Right atrium auricular region (tissue), 2 donors: Measurements from ENCODE around the gene NALF2. TPM values are rescaled to one million over a fixed set of nuclear protein-coding genes. Genes with fewer than 3 reads are reported as not detected.

Experiments used
- DNase-seq: peaks from one replicate; pipeline ENCODE4 v3.0.0-alpha.2; 2019; ENCODE audit warnings: low spot score
- H3K27ac ChIP-seq, 2 donors: fragments of 200-600 bp; sonication (generic); 1 replicate in 1 of 2; 2 replicates in 1 of 2; pipeline ENCODE4 v1.5.1; 2016 to 2019
- H3K27me3 ChIP-seq, 2 donors: fragments of 200-600 bp; sonication (generic); one replicate each; pipeline versions ENCODE4 v1.5.1 to v1.6.0; 2017 to 2019
- H3K36me3 ChIP-seq: fragments of 200-600 bp; sonication (generic); one replicate; pipeline ENCODE4 v1.5.1; 2016
- H3K4me1 ChIP-seq, 2 donors: fragments of 200-600 bp; sonication (generic); one replicate each; pipeline versions ENCODE4 v1.5.1 to v1.6.0; 2017 to 2019
- H3K4me3 ChIP-seq, 2 donors: fragments of 200-600 bp; sonication (generic); 1 replicate in 1 of 2; 2 replicates in 1 of 2; pipeline ENCODE4 v1.5.1; 2017 to 2019; ENCODE audit warnings: mild to moderate bottlenecking in 1 of 2, moderate library complexity in 1 of 2
- H3K9me3 ChIP-seq, 2 donors: fragments of 200-600 bp; sonication (generic); one replicate each; pipeline ENCODE4 v1.5.1; 2019
- total RNA-seq, 2 donors: library from RNA; depleted of rRNA; stranded (reverse); fragments of >200 nt; gene quantifications; one replicate each; pipeline ENCODE4 v1.1.0, GENCODE V29; 2016
- TF ChIP-seq, protein P1 (sequence below), 2 donors: fragments of 200-600 bp; sonication (generic); IDR thresholded peaks; one replicate each; pipeline ENCODE4 v1.5.1; 2019; ENCODE audit warnings: antibody characterized with exemption in 2 of 2

NALF2 gene
- total RNA-seq, 2 donors from 2014 or later = 35.5 to 62.7 TPM

DNA sequence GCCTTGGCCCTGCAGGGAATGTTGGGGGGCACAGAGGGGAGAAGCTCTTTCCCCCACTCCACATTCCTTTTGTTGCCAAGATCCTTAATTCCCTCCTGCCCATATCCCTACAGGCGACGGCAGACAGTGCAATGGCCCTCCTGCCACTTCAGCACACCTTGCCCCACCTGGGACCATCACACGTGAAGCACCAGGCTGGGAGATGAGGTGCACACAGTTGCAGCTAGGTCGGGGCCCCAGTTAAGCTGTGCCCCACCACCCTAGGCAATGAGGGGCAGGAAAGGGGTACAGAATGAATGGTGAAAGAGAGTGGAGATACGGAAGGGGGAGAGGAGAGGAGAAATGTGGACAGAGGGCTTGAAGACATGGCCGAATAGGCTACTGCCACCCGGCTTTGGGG lies 26.2 kb downstream of the NALF2 start:
- Histone ChIP-seq H3K9me3 (no peaks in the 10 kb centered on the region), H3K27me3 (no peaks in the 10 kb centered on the region), H3K4me1 (no peaks in the 10 kb centered on the region), H3K27ac (no peak overlapping the region), H3K36me3 (no peaks in the 10 kb centered on the region), H3K4me3 (no peak overlapping the region)
- DNase-seq = no peak
- TF ChIP-seq, protein P1, sequence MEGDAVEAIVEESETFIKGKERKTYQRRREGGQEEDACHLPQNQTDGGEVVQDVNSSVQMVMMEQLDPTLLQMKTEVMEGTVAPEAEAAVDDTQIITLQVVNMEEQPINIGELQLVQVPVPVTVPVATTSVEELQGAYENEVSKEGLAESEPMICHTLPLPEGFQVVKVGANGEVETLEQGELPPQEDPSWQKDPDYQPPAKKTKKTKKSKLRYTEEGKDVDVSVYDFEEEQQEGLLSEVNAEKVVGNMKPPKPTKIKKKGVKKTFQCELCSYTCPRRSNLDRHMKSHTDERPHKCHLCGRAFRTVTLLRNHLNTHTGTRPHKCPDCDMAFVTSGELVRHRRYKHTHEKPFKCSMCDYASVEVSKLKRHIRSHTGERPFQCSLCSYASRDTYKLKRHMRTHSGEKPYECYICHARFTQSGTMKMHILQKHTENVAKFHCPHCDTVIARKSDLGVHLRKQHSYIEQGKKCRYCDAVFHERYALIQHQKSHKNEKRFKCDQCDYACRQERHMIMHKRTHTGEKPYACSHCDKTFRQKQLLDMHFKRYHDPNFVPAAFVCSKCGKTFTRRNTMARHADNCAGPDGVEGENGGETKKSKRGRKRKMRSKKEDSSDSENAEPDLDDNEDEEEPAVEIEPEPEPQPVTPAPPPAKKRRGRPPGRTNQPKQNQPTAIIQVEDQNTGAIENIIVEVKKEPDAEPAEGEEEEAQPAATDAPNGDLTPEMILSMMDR (IDR thresholded peaks at IDR 0.05) = no peak

DNA sequence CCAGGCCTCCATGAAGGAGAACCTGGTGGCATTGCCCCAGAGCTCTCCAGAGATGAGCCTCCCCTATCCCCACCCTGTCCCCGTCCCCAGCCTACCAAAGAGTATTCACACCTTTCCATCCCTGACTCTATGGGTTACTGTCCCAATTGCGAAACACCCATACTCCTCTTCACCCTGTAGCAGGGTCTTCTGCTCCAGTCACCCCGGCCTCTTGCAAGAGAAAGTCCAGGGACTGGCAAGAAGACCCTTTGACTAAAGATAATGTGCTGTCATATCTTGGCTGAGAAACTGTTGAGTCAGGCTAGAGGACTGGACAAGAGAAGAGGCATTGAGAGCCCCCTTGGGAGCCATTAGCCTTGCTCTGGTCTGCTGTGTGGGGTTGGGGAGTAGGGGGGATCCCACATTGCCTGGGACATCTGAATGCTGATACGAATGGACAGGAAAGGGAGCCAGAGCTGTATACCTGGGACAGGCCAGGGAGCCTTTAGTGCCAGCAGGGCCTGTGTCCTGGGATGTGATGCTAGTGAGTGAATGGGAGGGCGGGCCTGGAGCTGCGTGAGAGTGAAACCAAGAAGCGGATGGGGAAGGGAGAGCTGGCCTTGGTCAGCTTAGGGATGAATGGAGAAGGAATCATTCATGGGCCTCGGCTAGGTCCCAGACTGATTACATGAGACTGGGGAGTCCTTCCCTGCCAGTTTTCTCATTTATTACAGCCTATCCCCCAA lies 27.1 kb downstream of the NALF2 start:
- Histone ChIP-seq H3K4me1 (no peaks in the 10 kb centered on the region), H3K36me3 (no peaks in the 10 kb centered on the region), H3K27me3 (no peaks in the 10 kb centered on the region), H3K9me3 (no peaks in the 10 kb centered on the region), H3K27ac (no peak overlapping the region), H3K4me3 (no peak overlapping the region)
- DNase-seq = no peak
- TF ChIP-seq, protein P1 (IDR thresholded peaks at IDR 0.05) = no peak

DNA sequence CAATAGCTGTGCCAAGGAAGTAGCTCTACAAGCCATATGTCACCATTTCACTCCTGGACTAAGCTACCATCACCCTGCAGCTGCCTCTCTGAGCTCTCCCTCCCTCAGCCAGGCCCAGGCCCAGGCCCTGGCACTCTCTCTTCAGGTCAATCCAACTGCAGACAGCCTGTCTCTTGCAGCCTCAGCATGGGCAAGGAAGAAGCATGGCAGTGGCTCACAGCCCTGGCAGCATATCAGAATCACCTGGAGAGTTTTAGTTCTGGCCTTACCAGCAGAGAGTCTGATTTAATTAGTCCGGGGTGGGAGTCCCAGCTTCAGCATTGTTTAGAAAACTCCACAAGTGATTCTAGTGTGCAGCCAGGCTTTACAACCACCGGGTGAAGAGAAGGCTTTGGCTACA lies 31.5 kb downstream of the NALF2 start:
- Histone ChIP-seq H3K4me1 (peaks cover 0 to 6% of the 10 kb centered on the region in 2 donors), H3K27me3 (no peaks in the 10 kb centered on the region), H3K36me3 (no peaks in the 10 kb centered on the region), H3K27ac (no peak overlapping the region), H3K9me3 (no peaks in the 10 kb centered on the region), H3K4me3 (no peak overlapping the region)
- TF ChIP-seq, protein P1 (IDR thresholded peaks at IDR 0.05) = no peak
- DNase-seq = no peak

DNA sequence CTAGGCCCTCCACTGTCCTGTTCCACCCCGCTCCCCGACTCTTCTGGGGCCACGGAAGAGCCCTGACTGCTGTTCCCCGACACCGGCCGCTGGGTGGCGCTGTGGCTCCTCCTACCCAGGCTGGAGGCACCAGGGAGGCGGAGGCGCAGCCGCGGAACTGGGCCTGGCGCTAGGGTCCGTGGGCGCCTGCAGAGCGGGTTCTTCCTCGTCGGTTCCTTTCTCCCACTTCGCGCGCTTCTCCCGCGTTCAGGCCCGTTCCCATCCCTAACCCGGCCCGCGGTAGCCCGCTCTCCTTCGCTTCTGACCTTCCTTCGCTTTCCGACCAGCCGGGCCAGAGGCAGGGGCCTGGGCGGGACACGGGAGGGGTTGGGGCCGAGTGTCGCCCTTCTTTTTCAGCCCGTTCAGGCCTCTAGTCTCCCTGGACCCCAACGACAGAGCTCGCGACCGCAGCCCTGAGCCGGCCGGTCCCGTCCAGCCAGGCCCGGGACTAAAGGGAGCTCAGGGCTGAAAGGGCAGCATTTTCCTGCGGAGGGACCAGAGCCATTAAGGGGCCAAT lies 34.3 kb downstream of the NALF2 start:
- DNase-seq = peak; percentile 62
- peak overlapping the region; percentile 27 to 48 for H3K4me3 ChIP-seq

DNA sequence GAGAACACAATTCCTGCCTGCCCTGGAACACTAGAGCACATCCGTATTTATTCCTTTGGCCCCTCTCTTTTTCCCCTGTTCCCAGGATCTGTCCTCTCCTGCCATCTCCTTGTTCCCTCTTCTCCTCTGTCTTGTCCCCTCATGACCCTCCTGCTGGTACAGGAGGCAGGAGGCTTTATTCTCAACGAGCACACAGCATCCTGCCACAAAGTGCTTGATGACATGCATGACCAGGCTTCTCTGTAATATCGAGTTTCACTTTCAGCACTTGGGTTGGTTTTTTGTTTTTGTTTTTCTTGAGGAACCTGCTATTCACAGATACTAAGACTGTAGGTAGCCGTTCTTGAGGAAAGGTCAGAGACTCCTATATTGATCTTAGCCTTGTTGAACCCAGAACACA lies 35.3 kb downstream of the NALF2 start:
- H3K27me3 ChIP-seq = no peaks in the 10 kb centered on the region
- H3K27ac ChIP-seq = no peak overlapping the region
- no peaks in the 10 kb centered on the region for H3K9me3 ChIP-seq
- no peaks in the 10 kb centered on the region for H3K36me3 ChIP-seq
- TF ChIP-seq, protein P1 (IDR thresholded peaks at IDR 0.05) = no peak
- no peak for DNase-seq
- peaks cover 0 to 6% of the 10 kb centered on the region in 2 donors for H3K4me1 ChIP-seq
- H3K4me3 ChIP-seq = no peak overlapping the region

More for the DNA sequence above, 34.3 kb downstream of the NALF2 start:
- Histone ChIP-seq H3K27ac (peak overlapping the region; percentile 40 to 48), H3K4me1 (peaks cover 0 to 6% of the 10 kb centered on the region in 2 donors), H3K27me3 (no peaks in the 10 kb centered on the region), H3K9me3 (no peaks in the 10 kb centered on the region), H3K36me3 (no peaks in the 10 kb centered on the region)
- TF ChIP-seq, protein P1 (IDR thresholded peaks at IDR 0.05) = peak; percentile 73 to 86
